NCI-H1105 (cell line): Measurements from ENCODE around the gene ABCA3.

Experiments
- DNase-seq: peaks from one replicate; lab custom pipeline; 2025; lab: John Stamatoyannopoulos, UW

Gene ABCA3

GRCh38 chr16:2308089-2308962 lies 32.2 kb downstream of the ABCA3 start:
- DNase-seq: no peak

- DNase-seq: no peak
Measured at GRCh38 chr16:2299915-2300192, 40.7 kb downstream of the ABCA3 start.

- DNase-seq: no peak
Measured at GRCh38 chr16:2299121-2299914, 41.2 kb downstream of the ABCA3 start.

- DNase-seq: no peak
Measured at GRCh38 chr16:2298621-2299020, 41.9 kb downstream of the ABCA3 start.

GRCh38 chr16:2297506-2297860 lies 43.0 kb downstream of the ABCA3 start:
- no peak for DNase-seq

GRCh38 chr16:2296661-2297505 lies 43.6 kb downstream of the ABCA3 start:
- no peak for DNase-seq

GRCh38 chr16:2295056-2295798 lies 45.3 kb downstream of the ABCA3 start:
- DNase-seq: no peak

- no peak for DNase-seq
Measured at GRCh38 chr16:2292221-2292620, 48.3 kb downstream of the ABCA3 start.

GRCh38 chr16:2289282-2289681 lies 51.2 kb downstream of the ABCA3 start:
- DNase-seq: no peak

GRCh38 chr16:2288726-2289125 lies 51.8 kb downstream of the ABCA3 start:
- DNase-seq: no peak

GRCh38 chr16:2287916-2288547 lies 52.5 kb downstream of the ABCA3 start:
- DNase-seq: no peak

- DNase-seq: no peak
Measured at GRCh38 chr16:2286550-2286949, 54.0 kb downstream of the ABCA3 start.

GRCh38 chr16:2285731-2286191 lies 54.8 kb downstream of the ABCA3 start:
- DNase-seq: no peak

- DNase-seq: no peak
Measured at GRCh38 chr16:2284797-2285576, 55.5 kb downstream of the ABCA3 start.

- DNase-seq: no peak
Measured at GRCh38 chr16:2284001-2284770, 56.3 kb downstream of the ABCA3 start.

GRCh38 chr16:2282866-2283555 lies 57.5 kb downstream of the ABCA3 start:
- no peak for DNase-seq

GRCh38 chr16:2282262-2282661 lies 58.3 kb downstream of the ABCA3 start:
- DNase-seq: no peak

- DNase-seq: no peak
Measured at GRCh38 chr16:2280981-2281542, 59.5 kb downstream of the ABCA3 start.

- no peak for DNase-seq
Measured at GRCh38 chr16:2280461-2280860, 60.1 kb downstream of the ABCA3 start.
